DMS 273 treated with DMSO at 0.1 percent for 48 hours (cell line): ENCODE measurements around the gene RRP15.

Experiments used
- DNase-seq: peaks from one replicate; lab custom pipeline; 2025; lab: John Stamatoyannopoulos, UW

Gene RRP15

DNA sequence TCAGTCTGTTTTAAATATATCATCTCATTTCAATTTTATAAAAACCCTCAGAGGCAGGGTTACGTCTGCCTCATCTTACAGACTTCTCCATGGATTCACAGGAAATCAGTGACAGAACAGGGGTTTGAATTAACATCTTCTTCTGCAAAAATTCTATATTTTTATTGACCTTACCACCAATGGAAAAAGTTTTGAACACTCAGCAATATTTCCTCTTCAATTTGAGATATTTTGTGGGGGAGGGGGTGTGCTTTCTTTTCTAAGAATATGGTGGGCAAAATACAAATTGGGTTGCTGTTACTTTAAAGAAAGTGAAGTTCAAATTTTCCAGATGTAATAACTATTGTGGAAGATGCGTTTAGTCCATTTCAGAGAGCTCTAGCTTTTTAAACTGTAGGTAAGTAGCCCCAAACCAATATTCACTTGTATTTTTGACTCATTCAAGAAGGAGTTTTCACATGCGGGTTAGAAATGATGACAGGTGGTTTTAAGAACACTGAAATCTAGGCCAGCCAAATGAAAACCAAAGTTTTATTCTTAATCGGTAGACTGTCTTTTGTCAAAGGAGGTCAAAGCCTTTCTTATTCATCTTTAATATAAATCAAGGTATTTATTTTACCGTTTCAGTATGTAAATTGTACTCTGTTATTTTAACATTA is 77.5 kb downstream of the RRP15 start:
- no peak for DNase-seq

DNA sequence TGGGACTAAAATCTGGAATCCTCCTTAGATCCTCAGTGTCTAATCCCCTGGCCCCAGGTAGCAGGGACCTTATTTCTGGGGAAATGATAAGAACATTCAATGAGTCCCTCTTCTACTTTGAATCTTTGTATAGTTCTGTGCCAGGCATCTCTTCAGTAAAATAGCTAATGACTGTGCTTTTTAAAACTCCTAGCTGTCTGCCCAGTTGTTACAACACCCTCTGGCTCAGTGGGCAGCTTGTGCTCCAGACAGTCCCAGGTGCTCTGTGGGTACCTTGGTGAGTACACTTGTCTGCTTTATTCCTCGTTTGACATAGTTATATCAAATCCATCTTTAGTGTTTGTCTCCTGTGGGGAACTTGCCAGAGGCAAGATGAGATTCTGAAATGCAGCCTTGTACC is 78.0 kb downstream of the RRP15 start:
- DNase-seq, result no peak

DNA sequence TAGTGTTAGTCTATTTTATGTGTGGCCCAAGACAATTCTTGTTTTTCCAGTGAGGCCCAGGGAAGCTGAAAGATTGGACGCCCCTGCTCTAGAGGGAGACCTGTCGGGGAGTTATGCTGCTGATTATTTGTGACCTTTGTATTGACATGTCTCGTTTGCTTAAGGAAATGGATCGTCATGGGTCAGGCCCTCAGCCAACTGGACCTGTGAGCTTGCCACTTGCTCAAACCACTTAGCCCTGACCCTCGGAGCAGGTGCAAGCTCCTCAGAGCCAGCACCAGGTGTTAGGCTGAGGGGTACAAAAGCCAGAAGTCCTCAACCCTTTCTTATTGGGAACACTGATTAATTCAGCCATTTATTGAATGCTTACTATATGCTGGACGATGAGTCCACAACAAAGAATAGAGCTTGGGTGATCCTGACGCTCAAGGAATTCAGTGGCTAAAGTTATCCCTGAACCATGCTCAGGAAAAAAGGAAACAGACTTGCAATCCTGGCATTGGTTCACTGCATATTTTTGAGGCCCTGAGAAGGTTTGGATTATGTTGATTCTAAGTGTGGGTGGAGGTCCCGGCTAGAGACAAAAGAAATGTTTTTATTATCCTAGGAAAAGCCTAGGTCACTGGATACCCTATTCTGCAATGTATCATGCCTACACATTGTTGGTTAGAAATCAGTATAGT is 79.1 kb downstream of the RRP15 start:
- no peak for DNase-seq

DNA sequence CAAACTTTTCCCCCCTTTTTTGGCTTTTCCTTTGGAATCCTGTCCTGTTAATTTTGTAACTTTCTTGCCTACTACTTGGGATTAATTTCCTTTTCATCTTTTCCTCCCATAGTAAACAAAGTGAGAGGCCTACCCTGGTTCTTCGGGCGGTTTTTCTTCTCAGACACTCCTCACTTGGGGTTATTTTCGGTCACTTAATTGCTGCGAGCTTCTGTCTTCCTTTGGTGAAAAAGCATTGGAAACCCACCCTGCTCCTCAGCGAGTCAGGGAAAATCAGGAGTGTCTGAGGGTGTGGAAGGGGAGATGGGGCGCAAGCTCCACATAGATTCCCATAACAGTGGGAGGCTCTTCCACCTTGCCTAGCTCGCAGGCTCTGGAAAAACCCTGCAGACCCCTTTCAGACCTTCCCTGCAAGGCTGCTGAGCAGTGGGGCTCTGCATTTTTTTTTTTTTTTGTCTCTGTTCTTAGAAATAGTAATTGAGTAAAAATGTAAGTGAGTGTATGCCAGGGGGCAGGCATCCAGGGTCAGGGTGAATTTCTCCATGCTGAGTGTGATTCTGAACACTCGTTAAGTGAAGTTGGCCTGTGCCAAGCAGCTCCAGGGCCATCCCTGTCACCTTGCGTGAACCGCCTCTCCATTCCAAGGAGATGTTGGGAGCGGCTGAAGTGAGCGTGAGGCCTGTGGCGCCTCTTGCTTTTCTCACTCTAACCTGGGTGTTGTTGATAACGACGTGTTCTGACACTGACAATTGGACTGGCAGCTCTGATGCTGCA is 80.3 kb downstream of the RRP15 start:
- DNase-seq, result no peak

DNA sequence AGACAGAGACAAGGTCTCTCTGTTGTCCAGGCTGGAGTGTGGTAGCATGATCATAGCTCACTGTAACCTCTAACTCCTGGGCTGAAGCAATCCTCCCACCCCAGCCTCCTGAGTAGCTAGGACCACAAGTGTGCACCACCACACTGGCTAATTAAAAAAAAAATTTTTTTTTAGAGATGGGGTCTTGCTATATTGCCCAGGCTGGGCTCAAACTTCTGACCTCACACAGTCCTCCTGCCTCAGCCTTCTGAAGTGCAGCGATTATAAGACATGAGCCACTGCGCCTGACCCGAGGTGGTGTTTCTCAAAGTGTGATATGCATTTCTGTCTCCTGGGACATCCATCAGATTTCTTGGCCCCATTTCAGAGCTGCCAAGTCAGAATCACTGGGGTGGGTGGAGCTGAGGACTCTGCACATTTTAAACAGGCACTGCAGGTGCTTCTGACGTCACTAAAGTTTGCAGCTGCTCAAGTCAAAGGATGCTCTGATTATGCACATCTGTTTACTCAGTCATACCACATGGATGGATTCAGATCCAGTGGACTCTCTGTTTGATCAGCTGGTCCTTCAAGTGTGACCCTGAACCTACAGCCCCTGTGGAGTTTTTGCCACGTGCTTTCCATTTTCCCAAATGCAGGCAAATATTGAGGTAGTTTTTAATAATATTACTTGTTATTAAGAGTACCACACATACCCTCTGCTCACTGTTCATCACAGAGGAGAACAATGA is 81.4 kb downstream of the RRP15 start:
- DNase-seq, result no peak

DNA sequence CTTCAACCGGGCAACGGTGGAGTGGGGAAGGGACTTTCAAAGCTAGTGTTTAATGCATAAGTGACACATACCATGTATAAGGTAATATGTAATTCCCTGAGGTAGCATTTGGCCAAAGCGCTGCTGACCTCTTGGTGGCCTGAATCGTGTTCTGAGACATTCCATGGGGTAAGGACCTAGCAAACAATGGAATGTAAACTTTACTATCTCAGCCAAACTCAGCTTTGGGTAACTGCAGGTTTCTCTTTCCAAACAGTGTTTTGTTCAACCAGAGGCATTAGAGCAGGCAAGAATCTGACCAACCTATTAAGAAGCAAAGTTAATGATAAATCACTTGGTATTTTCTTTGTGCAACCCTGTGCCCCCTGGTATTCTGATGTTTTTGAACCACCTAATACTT is 82.0 kb downstream of the RRP15 start:
- DNase-seq, result no peak

DNA sequence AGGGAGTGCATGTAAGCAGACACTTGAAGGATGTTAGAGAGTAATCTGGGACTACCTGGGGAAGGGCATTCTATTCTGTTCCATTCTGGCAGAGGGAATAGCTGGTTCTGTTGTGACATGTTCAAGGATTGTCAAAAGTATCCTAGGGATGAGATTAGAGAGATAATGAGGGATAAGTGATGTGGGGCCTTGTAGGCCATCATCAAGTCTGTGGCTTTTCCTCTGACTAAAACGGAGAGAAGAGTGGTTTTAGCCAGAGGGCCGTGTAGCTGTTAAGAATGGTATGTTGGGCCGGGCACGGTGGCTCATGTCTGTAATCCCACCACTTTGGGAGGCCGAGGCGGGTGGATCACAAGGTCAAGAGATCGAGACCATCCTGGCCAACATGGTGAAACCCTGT is 83.6 kb downstream of the RRP15 start:
- no peak for DNase-seq

DNA sequence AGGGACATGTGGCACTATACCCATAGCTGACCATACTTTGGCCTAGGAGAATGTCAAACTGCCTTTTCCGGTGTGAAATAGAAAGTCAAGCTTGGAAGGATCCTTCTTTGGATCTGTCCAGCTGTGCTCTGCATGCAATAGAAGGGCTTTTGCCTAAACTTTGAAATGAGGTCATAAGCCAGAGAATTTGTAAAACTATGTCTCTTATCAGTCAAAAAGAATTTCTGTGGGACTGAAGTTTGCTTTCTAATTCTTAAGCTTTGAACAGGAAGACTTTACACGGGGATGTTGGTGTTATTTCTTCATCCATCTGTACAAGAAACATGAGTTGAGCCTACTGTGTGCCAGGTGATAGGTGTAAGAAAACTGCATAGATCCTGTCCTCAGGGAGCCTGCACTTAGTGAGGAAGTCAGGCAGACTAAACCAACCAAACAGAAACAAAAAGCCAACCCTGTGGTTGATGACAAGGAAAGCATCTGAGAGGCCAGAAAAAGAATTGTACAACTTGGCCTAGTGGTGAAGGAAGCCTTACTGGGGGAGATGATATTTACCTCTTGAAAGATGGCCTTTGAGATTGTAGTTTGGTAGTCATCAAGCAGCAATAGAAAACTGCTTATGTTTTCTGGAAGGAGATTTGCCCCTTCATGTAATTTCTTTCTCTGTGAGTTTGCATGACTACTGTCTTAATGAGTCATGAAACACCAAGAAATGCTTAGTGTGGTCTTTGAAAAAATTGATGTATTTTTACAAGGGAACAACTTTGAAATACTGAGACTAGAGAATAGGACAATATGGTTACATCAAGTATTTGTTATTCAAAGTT is 84.8 kb downstream of the RRP15 start:
- DNase-seq, result no peak

DNA sequence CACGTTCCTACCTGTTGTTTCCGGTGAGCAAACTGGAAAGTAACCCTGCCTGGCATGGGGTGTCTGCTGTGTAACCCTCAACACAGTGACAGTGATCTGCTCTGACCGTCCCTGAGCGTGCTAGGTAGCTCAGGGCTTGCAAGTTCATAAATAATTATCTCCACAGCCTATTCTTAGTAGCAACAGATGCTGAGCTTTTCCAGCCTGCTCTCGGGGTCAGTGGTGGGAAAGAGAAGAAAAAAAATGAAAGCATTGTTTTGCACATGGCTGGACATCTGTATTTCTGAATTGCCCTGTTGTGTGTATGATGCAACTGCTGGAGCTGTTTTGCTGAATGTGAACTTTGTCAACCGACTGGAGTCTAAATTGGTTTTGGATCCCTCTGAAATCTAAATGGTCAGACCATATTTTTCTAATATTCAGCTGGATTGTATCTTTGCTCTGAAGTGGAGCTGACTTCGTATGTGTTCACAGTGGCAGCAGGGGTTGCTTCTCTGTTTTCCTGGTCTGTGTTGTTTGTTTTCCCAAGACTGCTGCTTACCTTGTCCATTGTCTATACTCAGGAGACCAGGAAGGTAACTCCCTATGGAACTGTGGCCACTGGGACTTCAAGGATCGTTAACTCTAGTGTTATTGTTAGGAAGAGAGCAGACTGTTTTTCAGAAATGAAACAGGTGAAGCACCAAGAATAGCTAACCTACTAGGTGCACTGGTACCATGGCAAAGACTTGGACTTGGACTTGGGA is 87.0 kb downstream of the RRP15 start:
- DNase-seq, result peak; percentile 80

DNA sequence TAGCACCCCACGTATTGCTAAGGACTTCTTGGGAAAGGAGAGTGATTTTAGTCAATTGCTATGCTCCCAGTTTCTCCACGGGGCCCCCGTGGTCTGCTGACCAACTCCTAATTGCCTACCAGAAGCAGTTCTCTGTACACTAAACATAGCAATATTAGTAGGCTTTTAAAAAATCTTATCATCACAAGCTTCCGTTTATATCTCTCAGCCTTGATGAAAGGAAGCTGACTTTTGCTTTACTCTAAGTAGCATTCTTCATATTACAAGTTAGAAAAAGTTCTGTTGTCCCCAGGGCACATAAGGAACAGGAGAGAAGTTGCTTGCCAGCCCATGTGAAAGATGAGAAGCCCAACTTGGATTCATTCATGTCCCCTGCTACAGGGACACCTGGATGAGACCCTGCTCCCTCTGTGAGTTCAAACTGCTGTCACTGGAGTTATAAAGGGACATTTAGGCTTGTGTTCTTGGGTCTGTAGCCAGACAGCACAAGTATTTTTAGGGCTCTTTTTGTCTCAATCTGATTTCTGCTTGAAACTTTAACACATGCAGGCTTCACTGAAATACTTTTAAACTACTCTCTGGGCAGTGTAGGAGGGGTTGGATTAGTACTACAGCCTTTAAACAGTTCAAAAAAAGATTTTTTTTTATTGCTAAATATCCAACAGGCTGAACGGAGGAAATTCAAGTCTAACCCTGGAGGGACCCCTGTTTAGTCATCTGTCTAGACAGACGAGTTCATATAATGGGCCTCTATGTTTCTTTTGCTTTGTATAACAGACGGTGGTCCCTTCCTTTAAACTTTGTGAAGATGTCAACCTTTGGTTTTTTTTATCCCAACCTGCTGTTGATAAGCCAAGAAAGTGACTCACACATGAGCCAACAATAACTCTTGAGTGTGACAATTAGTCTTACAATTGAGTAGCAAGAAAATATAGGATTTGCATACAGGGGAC is 89.6 kb downstream of the RRP15 start:
- DNase-seq, result peak; percentile 70

DNA sequence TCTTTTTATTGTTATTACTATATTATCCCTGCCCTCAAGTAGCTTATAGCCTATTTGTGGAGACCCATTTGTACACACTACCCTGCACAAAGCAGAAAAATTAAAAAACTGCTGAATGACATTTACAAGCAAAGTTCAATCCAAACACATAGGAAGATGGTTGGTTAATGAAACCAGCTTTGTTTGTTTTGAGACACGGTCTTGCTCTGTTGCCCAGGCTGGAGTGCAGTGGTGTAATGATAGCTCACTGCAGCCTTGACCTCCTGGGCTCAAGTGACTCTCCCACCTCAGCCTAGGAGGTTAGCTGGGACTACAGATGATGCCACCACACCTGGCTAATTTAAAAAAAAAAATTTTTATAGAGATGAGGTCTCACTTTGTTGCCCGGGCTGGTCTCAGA is 91.6 kb downstream of the RRP15 start:
- no peak for DNase-seq

DNA sequence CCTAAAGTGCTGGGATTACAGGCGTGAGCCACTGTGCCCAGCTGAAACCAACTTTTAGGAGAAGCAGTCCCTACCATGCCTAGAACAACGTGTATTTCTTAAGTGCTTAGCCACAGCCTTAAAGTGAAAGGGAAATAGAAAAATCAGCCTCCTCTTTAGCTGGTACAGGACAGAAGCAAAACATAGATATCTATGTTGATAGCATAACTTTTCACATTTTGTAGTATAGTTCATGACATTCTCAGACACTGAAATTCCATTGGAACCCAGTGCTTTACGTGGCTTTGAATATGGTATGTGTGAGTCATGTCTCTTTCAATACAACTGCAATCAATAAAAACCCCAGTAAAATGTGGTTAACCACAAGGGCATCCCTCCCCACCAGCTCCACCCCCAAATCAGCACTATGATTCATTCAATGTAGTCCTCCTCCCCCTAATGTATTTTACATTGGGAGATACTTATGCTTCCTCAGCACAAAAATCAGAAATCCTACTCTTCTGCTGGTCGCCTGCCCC is 92.1 kb downstream of the RRP15 start:
- no peak for DNase-seq

DNA sequence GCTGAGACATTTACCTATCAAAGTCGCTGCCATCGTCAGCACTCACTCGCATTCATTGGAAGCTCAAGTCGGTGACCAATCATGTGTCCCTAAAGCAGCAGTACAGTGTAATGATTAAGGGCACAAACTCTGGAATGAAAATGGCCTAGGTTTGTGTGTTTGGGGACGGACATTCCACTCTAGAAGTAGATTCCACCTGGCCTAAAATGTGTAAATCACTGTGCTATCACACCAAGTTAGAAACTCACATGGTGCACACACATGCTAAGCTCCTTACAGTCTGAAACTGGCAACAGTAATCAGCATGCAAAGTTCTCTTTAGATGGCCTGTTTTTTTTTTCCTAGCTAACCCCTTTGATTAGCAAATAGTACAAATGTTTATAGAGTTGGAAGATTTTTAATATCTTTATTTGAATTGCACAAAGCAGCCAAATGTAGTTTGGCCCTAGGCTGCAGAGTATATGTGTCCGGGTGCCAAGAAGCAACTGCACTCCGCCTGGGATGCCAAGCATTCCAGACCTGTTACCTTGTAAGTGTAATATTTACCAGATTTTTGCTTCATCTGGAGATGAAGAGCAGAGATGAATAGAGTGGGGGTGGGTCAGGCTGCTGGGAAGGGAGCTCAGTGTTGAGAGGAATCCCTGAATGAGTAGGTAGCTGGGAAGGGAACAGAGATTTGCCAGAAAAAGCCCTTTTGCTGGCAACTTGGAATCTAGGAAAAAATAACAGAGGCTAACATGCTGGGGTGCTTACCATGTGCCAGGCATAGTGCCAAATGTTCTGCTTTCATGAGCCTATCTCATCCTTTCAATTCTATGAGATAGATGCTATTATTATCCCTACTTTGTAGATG is 95.3 kb downstream of the RRP15 start:
- DNase-seq, result no peak

DNA sequence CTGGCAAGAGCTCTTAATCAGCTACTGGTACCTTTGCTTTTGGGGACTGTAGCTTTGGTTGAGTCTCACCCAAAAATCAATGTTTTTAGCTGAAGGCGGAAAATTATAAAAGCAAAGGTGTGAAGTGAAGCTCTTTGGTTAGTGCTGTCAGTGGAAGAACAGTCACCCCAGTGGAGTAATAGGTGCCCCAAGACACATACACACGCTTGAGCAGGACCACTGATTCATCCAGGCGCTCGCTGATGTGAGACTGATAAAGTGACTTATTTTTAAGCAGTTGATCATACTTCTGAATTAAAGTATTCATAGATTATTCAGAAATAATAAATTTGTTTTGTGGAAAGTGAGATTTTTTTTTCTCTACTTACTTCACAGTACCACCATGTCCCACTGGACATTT is 97.2 kb downstream of the RRP15 start:
- no peak for DNase-seq

DNA sequence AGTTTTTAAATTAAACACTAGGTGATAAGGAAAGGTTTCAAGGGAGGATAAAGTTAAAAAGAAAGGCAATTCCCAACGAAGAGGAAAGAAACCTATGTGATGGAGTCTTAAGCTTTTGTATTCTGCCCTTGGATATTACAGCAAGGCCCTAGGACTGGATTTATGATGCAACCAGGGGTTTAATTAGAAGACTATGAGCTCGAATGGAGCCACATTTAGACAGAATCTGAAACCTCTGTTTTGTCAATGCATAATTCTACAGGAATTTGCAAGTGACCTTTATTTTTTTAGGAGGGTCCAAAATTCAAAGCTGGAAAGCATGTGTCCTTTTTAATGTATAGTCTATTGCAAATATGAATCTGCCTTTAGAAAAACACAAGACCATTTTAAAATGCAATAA is 98.0 kb downstream of the RRP15 start:
- DNase-seq, result no peak

DNA sequence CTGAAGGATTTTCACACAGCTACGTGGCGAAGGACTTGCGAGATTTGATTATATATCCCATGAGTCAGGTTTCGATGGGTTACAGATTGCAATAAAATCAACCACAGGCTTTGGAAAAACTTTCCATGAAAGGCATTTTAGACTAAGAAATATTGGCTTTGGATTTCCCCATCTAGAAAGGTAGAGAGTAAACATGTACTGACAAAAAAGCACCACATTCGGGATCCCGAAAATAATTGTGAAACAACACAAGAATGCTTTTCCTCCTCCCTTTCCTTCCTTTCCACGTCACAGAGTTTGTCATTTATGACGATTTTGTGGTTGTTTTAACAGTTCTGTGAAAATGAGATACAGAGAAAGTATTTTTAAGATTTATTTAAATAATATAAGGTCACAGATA is 98.6 kb downstream of the RRP15 start:
- DNase-seq, result no peak

DNA sequence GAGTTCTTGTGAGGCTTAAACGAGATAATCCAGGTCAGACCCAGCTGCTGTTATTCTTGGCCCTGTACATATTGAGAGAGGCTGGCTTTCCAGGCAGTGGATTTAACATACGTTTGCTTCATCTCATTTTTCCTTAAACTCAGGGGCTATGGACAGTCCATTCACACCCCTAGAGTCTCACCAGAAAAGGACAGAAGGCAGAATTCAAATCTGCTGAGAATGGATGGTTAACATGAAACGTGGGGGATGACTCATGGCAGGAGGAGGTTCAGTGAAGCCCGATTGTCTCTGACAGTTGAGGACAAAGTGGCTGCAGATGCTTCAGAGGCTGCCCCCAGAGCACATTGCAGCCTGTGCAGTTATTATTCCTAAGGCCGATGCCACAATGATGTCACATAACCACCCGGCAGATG is 99.5 kb downstream of the RRP15 start:
- peak; percentile 96 for DNase-seq
